HG03469 (cell line): Measurements from ENCODE around the gene OXGR1.

ENCODE experiments used
- ATAC-seq: cut with Tn5 transposase; IDR thresholded peaks from one replicate; pipeline ENCODE4 v1.9.1; 2021; ENCODE audit warnings: mild to moderate bottlenecking, moderate library complexity, moderate number of reproducible peaks; ENCODE audit not compliant: unreplicated experiment

The OXGR1 gene

GRCh38 chr13:96966415-96967102 is 27.7 kb downstream of the OXGR1 start:
- ATAC-seq = no peak

- no peak for ATAC-seq
These were observed 30.3 kb downstream of the OXGR1 start for GRCh38 chr13:96963786-96964475.

- no peak for ATAC-seq
These were observed 33.9 kb downstream of the OXGR1 start for GRCh38 chr13:96960379-96960778.

- ATAC-seq = no peak
These were observed 35.9 kb downstream of the OXGR1 start for GRCh38 chr13:96958286-96958891.

- no peak for ATAC-seq
These were observed 41.7 kb downstream of the OXGR1 start for GRCh38 chr13:96952595-96952994.

- no peak for ATAC-seq
These were observed 46.1 kb downstream of the OXGR1 start for GRCh38 chr13:96948127-96948526.

- no peak for ATAC-seq
These were observed 46.8 kb downstream of the OXGR1 start for GRCh38 chr13:96947343-96947910.

GRCh38 chr13:96946709-96947311 is 47.5 kb downstream of the OXGR1 start:
- no peak for ATAC-seq

GRCh38 chr13:96940961-96941360 is 53.3 kb downstream of the OXGR1 start:
- no peak for ATAC-seq

- ATAC-seq = no peak
These were observed 58.4 kb downstream of the OXGR1 start for GRCh38 chr13:96935901-96936300.
